Cardiac fibroblast (primary cell): ENCODE results near the gene ATP1B1.
A peak's percentile ranks its signal among the peaks of the same experiment; 100 is the strongest.

Experiments used
- DNase-seq, 2 donors: peaks; one replicate each; pipeline versions ENCODE4 v3.0.0 to v3.0.0-alpha.2; 2010; ENCODE audit warnings: low read depth in 2 of 2
- H3K4me3 ChIP-seq, 2 donors: replicated peaks in 1 of 2; 1 replicate in 1 of 2; 2 replicates in 1 of 2; pipeline ENCODE4 v1.5.1; 2011; ENCODE audit warnings: low read depth in 2 of 2, low read length in 2 of 2, mild to moderate bottlenecking in 2 of 2, moderate library complexity in 1 of 2
- TF ChIP-seq, protein P1 (sequence below): IDR thresholded peaks from one replicate; pipeline ENCODE4 v1.5.1; 2011; ENCODE audit warnings: low read depth, mild to moderate bottlenecking, low read length, inconsistent platforms

Gene ATP1B1

DNA sequence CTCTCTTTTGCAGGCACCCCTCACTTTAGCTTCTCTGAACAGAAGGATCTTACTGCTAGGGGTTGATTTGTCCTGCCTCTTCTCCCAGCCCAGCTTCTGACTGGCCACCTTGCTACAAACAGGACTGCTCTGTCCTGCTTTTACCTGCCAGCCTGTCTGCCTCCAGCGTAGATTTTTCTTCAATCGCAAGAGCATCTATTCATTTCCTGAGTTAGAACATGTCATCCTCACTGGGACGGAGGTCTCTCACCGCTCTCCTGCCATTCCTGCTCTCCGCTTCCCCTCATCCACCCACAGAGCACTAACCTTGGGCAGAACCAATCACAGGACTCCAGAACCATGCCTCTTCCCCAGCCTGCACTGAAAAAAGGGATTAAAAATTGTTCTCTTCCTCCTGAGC is 3.5 kb upstream of the ATP1B1 start:
- TF ChIP-seq, protein P1, sequence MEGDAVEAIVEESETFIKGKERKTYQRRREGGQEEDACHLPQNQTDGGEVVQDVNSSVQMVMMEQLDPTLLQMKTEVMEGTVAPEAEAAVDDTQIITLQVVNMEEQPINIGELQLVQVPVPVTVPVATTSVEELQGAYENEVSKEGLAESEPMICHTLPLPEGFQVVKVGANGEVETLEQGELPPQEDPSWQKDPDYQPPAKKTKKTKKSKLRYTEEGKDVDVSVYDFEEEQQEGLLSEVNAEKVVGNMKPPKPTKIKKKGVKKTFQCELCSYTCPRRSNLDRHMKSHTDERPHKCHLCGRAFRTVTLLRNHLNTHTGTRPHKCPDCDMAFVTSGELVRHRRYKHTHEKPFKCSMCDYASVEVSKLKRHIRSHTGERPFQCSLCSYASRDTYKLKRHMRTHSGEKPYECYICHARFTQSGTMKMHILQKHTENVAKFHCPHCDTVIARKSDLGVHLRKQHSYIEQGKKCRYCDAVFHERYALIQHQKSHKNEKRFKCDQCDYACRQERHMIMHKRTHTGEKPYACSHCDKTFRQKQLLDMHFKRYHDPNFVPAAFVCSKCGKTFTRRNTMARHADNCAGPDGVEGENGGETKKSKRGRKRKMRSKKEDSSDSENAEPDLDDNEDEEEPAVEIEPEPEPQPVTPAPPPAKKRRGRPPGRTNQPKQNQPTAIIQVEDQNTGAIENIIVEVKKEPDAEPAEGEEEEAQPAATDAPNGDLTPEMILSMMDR: no peak
- no peak overlapping the region for H3K4me3 ChIP-seq
- DNase-seq: no peak

DNA sequence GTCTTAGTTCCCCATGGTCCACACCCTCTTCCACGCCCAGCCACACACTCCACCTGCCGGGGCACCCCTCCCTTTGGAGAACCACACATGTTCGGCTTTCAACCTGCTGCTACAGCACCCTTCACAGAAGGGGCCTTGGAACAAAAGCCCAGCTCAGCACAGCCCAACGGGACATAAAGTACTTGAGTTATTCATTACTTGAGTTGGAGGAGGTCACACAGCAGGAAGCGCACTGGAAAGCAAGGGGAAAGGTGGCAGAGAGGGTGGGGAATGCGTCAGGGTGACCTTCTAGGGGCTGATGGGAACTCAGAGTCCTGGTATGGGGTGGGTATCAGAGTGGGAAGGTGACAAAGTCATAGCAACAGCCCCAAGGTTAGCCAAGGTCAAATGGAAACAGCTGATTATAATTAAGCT is 3.0 kb upstream of the ATP1B1 start:
- TF ChIP-seq, protein P1: no peak
- no peak overlapping the region for H3K4me3 ChIP-seq
- no peak for DNase-seq

DNA sequence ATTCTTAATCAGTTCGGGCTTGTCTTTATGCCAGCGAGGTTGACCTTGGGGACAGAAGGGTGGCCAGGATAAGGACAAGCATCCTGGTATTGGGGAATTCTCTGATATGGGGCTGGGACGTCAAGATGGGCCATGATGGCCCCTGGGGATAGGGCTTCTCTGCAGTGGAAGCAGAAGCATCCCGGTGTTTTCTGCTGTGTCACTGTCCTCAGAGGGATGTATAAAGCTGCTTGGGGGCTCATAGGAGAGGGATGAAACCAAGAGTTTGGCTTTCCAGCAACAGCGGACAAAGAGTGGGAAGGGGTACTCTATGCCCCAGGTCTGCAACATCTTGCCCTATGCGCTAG is 1.4 kb upstream of the ATP1B1 start:
- no peak overlapping the region for H3K4me3 ChIP-seq
- TF ChIP-seq, protein P1: no peak

DNA sequence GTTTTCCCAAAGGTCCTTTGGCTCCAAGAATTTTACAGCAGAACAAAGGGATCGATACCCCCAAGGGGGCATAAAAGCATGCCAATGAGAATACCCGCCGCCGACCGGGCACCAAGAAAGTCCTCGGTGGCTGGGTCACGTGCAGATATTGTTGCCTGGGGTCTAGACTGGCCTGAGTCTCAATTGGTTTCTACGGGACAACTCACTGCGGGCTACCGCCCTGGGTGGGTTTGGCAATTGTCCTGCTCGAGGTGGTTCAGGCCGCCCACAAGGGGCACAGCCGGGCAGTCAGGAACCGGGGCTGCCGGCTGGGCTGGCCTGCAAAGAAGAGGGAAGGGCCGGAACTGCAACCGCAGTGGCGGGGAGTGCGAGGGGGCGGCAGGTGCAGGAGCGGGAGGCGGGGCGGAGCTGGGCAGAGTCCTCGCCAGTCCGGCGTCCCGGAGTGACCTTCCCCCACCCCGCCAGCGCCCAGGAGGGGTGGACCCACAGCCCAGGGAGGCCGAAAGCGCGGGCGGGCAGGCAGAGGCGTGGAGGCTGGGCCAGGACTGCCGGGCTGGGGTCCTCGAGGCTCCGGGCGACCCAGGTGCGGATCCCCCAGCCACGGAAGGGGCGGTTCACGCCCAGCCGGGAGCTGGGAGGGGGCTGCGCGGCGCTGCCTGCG is 926 bp upstream of the ATP1B1 start:
- TF ChIP-seq, protein P1: no peak
- DNase-seq: peak in 1 of 2 donors; percentile 37

More for the DNA sequence above, 1.4 kb upstream of the ATP1B1 start:
- no peak for DNase-seq

DNA sequence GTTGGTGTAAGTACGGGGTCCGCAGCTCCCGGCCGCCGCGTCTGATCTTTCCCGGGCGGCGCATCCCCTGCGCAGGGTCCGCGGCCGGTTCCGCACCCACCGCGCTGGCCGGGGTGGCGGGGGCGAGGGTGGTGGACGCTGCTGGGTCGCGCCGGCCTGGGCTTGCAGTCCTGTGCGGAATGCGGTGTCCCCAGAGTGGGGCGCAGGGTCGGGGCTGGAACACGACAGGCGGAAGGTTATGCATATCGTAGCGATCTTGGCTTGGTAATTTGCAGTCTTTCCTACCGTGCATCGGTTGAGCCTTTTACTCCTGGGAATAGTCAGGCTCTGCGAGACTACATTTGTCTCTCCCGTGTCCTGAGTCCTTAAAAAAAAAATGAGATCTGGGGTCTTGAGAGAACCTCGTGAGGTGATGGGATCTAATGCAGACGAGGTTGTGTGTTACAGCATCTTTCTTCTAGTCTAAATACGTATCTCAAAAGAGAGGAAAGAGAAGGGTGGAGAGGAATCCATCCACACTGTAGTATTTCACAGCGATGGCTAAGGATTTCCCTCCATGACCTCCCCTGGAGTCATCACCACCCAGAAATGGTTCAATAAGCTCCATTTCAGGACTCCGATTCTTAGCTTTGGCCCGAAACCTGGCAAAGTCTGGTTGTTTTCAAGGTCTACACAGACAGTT is 572 bp downstream of the ATP1B1 start:
- peak; percentile 34 to 59 for DNase-seq
- H3K4me3 ChIP-seq: peak overlapping the region; percentile 69 to 81

More for the DNA sequence above, 926 bp upstream of the ATP1B1 start:
- H3K4me3 ChIP-seq: peak overlapping the region; percentile 46 to 69

DNA sequence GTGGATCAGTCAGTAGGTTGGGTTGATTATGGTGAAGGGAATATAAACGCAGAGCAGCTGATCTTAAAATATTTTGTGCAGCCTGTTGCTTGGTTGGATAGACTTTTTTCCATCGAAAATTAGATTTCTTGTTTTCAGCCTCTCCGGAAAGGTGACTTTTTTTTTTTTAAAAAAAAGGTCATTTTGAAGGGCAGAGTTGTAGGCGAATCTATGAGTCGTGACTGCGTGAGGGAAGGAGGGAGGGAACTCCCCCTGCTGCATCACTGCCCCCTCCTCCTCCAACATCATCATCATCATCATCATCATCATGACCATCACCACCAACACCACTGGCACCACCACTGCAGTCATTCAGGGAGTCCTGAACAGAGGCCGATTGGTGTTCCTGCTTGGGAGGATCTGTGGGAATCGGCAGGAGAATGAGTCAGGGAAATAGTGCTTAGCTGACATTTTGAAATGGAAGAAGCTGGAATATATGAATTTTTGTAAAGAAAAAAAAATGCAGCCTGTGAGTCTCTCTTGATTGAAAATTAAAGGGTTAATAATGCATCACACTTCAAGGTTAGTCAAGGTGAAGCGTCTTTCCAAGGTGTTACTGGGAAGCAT is 1.2 kb downstream of the ATP1B1 start:
- H3K4me3 ChIP-seq: peak overlapping the region; percentile 69 to 81
- peak; percentile 57 for DNase-seq
- TF ChIP-seq, protein P1: no peak

More for the DNA sequence above, 572 bp downstream of the ATP1B1 start:
- TF ChIP-seq, protein P1: no peak
